ENCODE data around the gene INHBE.
"Not testable (repeated sequence)": the region's sequence is repeated elsewhere in the genome, so short reads cannot be mapped to it uniquely, and the experiment has no call there.

Gene INHBE

GRCh38 chr12:57500213-57500612 lies 45.1 kb downstream of the INHBE start:
- DNase-seq: no peak

GRCh38 chr12:57502311-57502969 lies 47.3 kb downstream of the INHBE start:
- DNase-seq: not testable (repeated sequence)

GRCh38 chr12:57506541-57506940 lies 51.4 kb downstream of the INHBE start:
- not testable (repeated sequence) for DNase-seq

Measured in stimulated activated CD4-positive, alpha-beta T cell treated with anti-CD3 and anti-CD28 coated beads, Interleukin-4, amount 100 ng/mL, for 24 hours (primary cell).